Endothelial cell of umbilical vein (primary cell): ENCODE results near the gene MST1. TPM values are rescaled to one million over a fixed set of nuclear protein-coding genes. Genes with fewer than 3 reads are reported as not detected.

Source experiments
- BruUV-seq: library from RNA; stranded (reverse); fragments of 400-500 nt; replicated peaks from 2 replicates; lab custom pipeline; 2021; lab: Mats Ljungman, UMichigan
- CTCF ChIA-PET: fragments of 300-600, 350-600 bp; sonication (Branson Sonifier 250); formaldehyde crosslinking; loops from one replicate; lab custom pipeline; 2021; ENCODE audit warnings: antibody characterized with exemption, inconsistent platforms; lab: Charles Lee
- POLR2A ChIA-PET: fragments of 300-600, 350-600 bp; sonication (Branson Sonifier 250); formaldehyde crosslinking; loops from one replicate; lab custom pipeline; 2021; ENCODE audit warnings: antibody characterized with exemption, inconsistent platforms; lab: Charles Lee
- DNase-seq: peaks from one replicate; pipeline ENCODE4 v3.0.0-alpha.2; 2011; ENCODE audit warnings: low read depth, low spot score
- FAIRE-seq: peaks from 2 replicates; lab custom pipeline; 2011; peaks lifted over from hg19 to GRCh38; lab: Jason Lieb, UNC
- H2AFZ ChIP-seq: 2 replicates; pipeline ENCODE4 v1.6.0; 2012; ENCODE audit warnings: low read depth, low read length, control low read depth, inconsistent platforms
- H3K27ac ChIP-seq: 2 replicates; pipeline ENCODE4 v1.5.1; 2011; ENCODE audit warnings: low read depth, mild to moderate bottlenecking, control low read depth, low read length, moderate library complexity; ENCODE audit not compliant: insufficient read depth
- H3K27me3 ChIP-seq, 2 experiments: 2 replicates each; pipeline versions ENCODE4 v1.6.0 to v1.6.1; 2011; ENCODE audit warnings: low read length in 2 of 2, mixed read lengths in 1 of 2; ENCODE audit not compliant: control insufficient read depth in 2 of 2, insufficient read depth in 2 of 2
- H3K36me3 ChIP-seq, 2 experiments: 2 replicates in 1 of 2; 3 replicates in 1 of 2; pipeline ENCODE4 v1.5.1; 2011; ENCODE audit warnings: low read length in 2 of 2, mild to moderate bottlenecking in 1 of 2, moderate library complexity in 1 of 2; ENCODE audit not compliant: control insufficient read depth in 2 of 2, insufficient read depth in 2 of 2; ENCODE audit errors: extremely low read depth in 1 of 2
- H3K4me1 ChIP-seq: 3 replicates; pipeline ENCODE4 v1.5.1; 2011; ENCODE audit warnings: mild to moderate bottlenecking, low read length; ENCODE audit not compliant: control insufficient read depth, insufficient read depth; ENCODE audit errors: extremely low read depth
- H3K4me2 ChIP-seq: 2 replicates; pipeline ENCODE4 v1.6.1; 2011; ENCODE audit warnings: low read length, control low read depth, mixed read lengths; ENCODE audit not compliant: insufficient read depth
- H3K4me3 ChIP-seq, 3 experiments: fragments of 200-600 bp in 1 of 3; sonication (generic), shearing (Covaris generic) in 1 of 3; replicated peaks in 1 of 3; 2 replicates each; pipeline ENCODE4 v1.5.1; 2011 to 2016; ENCODE audit warnings: control low read depth in 3 of 3, low read length in 3 of 3, mild to moderate bottlenecking in 2 of 3, inconsistent platforms in 1 of 3, low read depth in 1 of 3, moderate library complexity in 1 of 3; ENCODE audit not compliant: insufficient read depth in 1 of 3
- H3K79me2 ChIP-seq: 2 replicates; pipeline ENCODE4 v1.6.0; 2012; ENCODE audit warnings: low read length, inconsistent platforms; ENCODE audit not compliant: control insufficient read depth, insufficient read depth
- H3K9ac ChIP-seq: replicated peaks from 2 replicates; pipeline ENCODE3; 2011; ENCODE audit warnings: low read length, control low read depth; ENCODE audit not compliant: insufficient read depth; ENCODE audit errors: extremely low read depth
- H3K9me1 ChIP-seq: replicated peaks from 3 replicates; pipeline ENCODE4 v1.6.0; 2011; ENCODE audit warnings: mild to moderate bottlenecking, low read length; ENCODE audit not compliant: control insufficient read depth, insufficient read depth; ENCODE audit errors: extremely low read depth
- H3K9me3 ChIP-seq: replicated peaks from 2 replicates; pipeline ENCODE4 v1.5.1; 2012; ENCODE audit warnings: low read length, inconsistent platforms; ENCODE audit not compliant: control insufficient read depth, insufficient read depth
- H4K20me1 ChIP-seq: replicated peaks from 2 replicates; pipeline ENCODE3; 2011; ENCODE audit warnings: mild to moderate bottlenecking, low read length; ENCODE audit not compliant: control insufficient read depth, insufficient read depth; ENCODE audit errors: extremely low read depth
- EZH2 ChIP-seq: IDR thresholded peaks from 2 replicates; pipeline ENCODE4 v1.6.1; 2012; ENCODE audit warnings: borderline replicate concordance, low read depth, mild to moderate bottlenecking, moderate library complexity, low read length, inconsistent platforms; ENCODE audit not compliant: severe bottlenecking
- FOS ChIP-seq: IDR thresholded peaks from 2 replicates; pipeline ENCODE4 v1.6.1; 2011; ENCODE audit warnings: mild to moderate bottlenecking, low read length, moderate library complexity, borderline replicate concordance; ENCODE audit not compliant: insufficient read depth
- GATA2 ChIP-seq: IDR thresholded peaks from 2 replicates; pipeline ENCODE4 v1.7.0; 2011; ENCODE audit warnings: low read depth, mild to moderate bottlenecking, moderate library complexity, mixed read lengths, low read length; ENCODE audit not compliant: insufficient read length, insufficient read depth
- JUN ChIP-seq: IDR thresholded peaks from 2 replicates; pipeline ENCODE4 v1.6.1; 2011; ENCODE audit warnings: borderline replicate concordance, low read depth; ENCODE audit not compliant: insufficient read length, insufficient read depth
- MYC ChIP-seq: IDR thresholded peaks from one replicate; pipeline ENCODE4 v1.6.1; 2011; ENCODE audit warnings: mild to moderate bottlenecking, low read depth, low read length
- POLR2A ChIP-seq: IDR thresholded peaks from 2 replicates; pipeline ENCODE4 v1.6.1; 2012; ENCODE audit warnings: low read depth, mild to moderate bottlenecking, control low read depth, low read length
- POLR2AphosphoS5 ChIP-seq: IDR thresholded peaks from 2 replicates; pipeline ENCODE4 v1.6.1; 2012; ENCODE audit warnings: low read depth, mild to moderate bottlenecking, control low read depth, low read length, moderate library complexity; ENCODE audit not compliant: insufficient read depth
- dilution Hi-C: fragments of 300-500 bp; cut with MboI; formaldehyde crosslinking; loops from one replicate; pipeline ENCODE4 v1.15.0; 2019; ENCODE audit warnings: low sequenced_read_pairs; ENCODE audit not compliant: extremely low pct_ligation_motif_present
- intact Hi-C: fragments of 100-400 bp; cut with micrococcal nuclease; formaldehyde crosslinking; loops from one replicate; pipeline ENCODE4 v1.10.0; 2022
- polyA plus RNA-seq, 4 experiments: library from polyadenylated mRNA; depleted of rRNA in 3 of 4; stranded (reverse) in 3 of 4; unstranded in 1 of 4; fragments of >200 nt; gene quantifications; 2 replicates each; pipeline versions ENCODE4 v1.2.1 to v1.2.3, GENCODE V29; 2011 to 2012; ENCODE audit warnings: missing spikeins in 1 of 4
- total RNA-seq: library from RNA; stranded (reverse); gene quantifications from 2 replicates; pipeline ENCODE4 v1.2.3, GENCODE V29; 2021
- TF ChIP-seq, protein P1 (sequence below), 2 donors: IDR thresholded peaks; 1 replicate in 1 of 2; 2 replicates in 1 of 2; pipeline ENCODE4 v1.5.1; 2011; ENCODE audit warnings: low read length in 2 of 2, mild to moderate bottlenecking in 2 of 2, moderate library complexity in 2 of 2, control low read depth in 1 of 2, inconsistent platforms in 1 of 2, low read depth in 1 of 2; ENCODE audit not compliant: insufficient read depth in 1 of 2; ENCODE audit errors: extremely low read depth in 1 of 2
- TF ChIP-seq, protein P2 (sequence below): IDR thresholded peaks from 2 replicates; pipeline ENCODE4 v1.6.1; 2011; ENCODE audit not compliant: insufficient read depth, insufficient read length

Gene MST1
- total and polyA plus RNA-seq, 2 donors (not counting 3 experiments of a cell fraction or from before 2014, with no cell fraction given) = 6.1 to 17.5 TPM

DNA sequence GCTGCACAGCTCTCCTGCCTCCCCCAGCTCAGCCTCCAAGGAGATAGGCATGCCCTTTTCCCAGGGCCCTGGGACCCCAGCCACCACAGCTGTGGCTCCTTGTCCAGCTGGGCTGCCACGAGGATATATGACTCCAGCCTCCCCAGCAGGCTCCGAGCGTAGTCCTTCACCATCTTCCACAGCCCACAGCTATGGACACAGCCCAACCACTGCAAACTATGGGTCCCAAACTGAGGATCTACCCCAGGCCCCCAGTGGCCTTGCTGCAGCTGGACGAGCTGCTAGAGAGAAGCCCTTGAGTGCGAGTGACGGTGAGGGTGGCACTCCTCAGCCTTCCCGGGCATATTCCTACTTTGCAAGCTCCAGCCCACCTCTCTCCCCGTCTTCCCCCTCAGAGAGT lies 35.7 kb downstream of the MST1 start:
- no peak for DNase-seq
- Histone ChIP-seq H3K79me2 (no peaks in the 10 kb centered on the region), H3K36me3 (no peaks in the 10 kb centered on the region), H3K4me3 (no peak overlapping the region), H2AFZ (no peak overlapping the region), H3K4me1 (no peaks in the 10 kb centered on the region), H3K9me1 (no peaks in the 10 kb centered on the region), H4K20me1 (no peaks in the 10 kb centered on the region), H3K9me3 (no peaks in the 10 kb centered on the region), H3K9ac (no peak overlapping the region), H3K4me2 (no peak overlapping the region), H3K27ac (no peak overlapping the region), H3K27me3 (no peaks in the 10 kb centered on the region)
- intact Hi-C loops = no loop called here
- TF ChIP-seq, protein P1, sequence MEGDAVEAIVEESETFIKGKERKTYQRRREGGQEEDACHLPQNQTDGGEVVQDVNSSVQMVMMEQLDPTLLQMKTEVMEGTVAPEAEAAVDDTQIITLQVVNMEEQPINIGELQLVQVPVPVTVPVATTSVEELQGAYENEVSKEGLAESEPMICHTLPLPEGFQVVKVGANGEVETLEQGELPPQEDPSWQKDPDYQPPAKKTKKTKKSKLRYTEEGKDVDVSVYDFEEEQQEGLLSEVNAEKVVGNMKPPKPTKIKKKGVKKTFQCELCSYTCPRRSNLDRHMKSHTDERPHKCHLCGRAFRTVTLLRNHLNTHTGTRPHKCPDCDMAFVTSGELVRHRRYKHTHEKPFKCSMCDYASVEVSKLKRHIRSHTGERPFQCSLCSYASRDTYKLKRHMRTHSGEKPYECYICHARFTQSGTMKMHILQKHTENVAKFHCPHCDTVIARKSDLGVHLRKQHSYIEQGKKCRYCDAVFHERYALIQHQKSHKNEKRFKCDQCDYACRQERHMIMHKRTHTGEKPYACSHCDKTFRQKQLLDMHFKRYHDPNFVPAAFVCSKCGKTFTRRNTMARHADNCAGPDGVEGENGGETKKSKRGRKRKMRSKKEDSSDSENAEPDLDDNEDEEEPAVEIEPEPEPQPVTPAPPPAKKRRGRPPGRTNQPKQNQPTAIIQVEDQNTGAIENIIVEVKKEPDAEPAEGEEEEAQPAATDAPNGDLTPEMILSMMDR (IDR thresholded peaks at IDR 0.05; ENCODE audit: extremely low read depth in 1 of 2, insufficient read depth in 1 of 2, low read depth in 1 of 2, low read length in 2 of 2) = no peak
- no peak for TF ChIP-seq FOS
- TF ChIP-seq, protein P2, sequence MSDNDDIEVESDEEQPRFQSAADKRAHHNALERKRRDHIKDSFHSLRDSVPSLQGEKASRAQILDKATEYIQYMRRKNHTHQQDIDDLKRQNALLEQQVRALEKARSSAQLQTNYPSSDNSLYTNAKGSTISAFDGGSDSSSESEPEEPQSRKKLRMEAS = no peak
- no peak for TF ChIP-seq MYC
- ChIA-PET POLR2A (no interaction called here), CTCF (interaction anchor here (0.5 to 1.9 kb wide), 2 partner anchors 18 to 114 kb away, joined by 3 to 5 read pairs; no protein-coding TSS in a partner anchor)
- no TSS peak for BruUV-seq
- dilution Hi-C loops = no loop called here
- no peak for FAIRE-seq

DNA sequence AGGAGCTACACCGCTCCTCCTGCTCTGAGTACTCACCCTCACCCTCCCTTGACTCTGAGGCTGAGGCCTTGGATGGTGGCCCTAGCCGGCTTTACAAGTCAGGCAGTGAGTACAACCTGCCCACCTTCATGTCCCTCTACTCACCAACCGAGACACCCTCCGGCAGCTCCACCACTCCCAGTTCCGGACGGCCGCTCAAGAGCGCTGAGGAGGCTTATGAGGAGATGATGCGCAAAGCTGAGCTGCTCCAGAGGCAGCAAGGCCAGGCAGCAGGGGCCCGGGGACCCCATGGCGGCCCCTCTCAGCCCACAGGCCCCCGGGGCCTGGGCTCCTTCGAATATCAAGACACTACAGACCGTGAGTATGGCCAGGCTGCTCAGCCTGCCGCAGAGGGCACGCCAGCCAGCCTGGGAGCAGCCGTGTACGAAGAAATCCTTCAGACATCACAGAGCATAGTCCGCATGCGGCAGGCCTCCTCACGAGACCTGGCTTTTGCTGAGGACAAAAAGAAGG lies 36.3 kb downstream of the MST1 start:
- Histone ChIP-seq H3K9ac (no peak overlapping the region), H3K79me2 (no peaks in the 10 kb centered on the region), H3K27me3 (no peaks in the 10 kb centered on the region), H3K9me3 (no peaks in the 10 kb centered on the region), H3K27ac (no peak overlapping the region), H3K4me1 (no peaks in the 10 kb centered on the region), H4K20me1 (no peaks in the 10 kb centered on the region), H3K4me3 (no peak overlapping the region), H2AFZ (no peak overlapping the region), H3K4me2 (no peak overlapping the region), H3K9me1 (no peaks in the 10 kb centered on the region), H3K36me3 (no peaks in the 10 kb centered on the region)
- dilution Hi-C loops (no loop called here), intact Hi-C loops (no loop called here)
- ChIA-PET POLR2A (no interaction called here), CTCF (interaction anchor here (1.9 kb wide), 1 partner anchor 113 kb away, joined by 5 read pairs; no protein-coding TSS in a partner anchor)
- FAIRE-seq = no peak
- no TSS peak for BruUV-seq
- TF ChIP-seq, protein P2 = no peak
- TF ChIP-seq GATA2 (no peak), FOS (no peak), EZH2 (no peak), MYC (no peak), POLR2A (no peak), JUN (no peak), POLR2AphosphoS5 (no peak)
- TF ChIP-seq, protein P1 (IDR thresholded peaks at IDR 0.05; ENCODE audit: extremely low read depth in 1 of 2, insufficient read depth in 1 of 2, low read depth in 1 of 2, low read length in 2 of 2) = no peak
- no peak for DNase-seq
